Measurements from ENCODE around the gene METTL21C.
A peak's percentile ranks its signal among the peaks of the same experiment; 100 is the strongest.

Gene METTL21C

DNA sequence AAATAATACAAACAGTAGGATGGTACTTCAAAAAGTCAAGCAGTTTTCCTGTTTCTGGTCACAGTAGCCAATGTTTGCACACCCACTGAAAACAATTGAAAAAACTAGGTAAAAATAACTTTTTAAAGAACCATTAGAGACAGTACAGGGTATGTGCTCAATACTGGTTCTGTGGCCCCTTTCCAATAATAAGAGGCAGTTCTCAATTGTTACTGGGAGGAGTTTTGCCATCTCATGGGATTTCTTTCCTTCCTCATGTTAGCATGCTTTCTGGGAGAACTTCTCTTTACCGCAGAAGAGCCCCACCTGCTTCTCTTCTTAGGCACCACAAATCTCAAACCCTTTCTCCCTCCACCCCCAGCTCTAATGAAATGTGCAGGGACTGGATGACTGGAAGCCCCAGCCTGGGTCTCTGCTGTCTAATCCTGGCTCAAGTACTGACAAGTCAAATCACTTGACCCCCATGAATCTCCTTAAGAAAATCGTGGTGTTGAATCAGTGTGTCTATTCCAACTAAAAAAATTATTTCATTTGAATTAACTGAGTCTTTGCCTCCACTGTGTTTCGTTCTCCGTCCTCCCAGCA lies 14.6 kb downstream of the METTL21C start:
- no peak for DNase-seq (ENCODE audit: low read depth in 1 of 2, low spot score in 1 of 2)
- TF ChIP-seq, protein P1, sequence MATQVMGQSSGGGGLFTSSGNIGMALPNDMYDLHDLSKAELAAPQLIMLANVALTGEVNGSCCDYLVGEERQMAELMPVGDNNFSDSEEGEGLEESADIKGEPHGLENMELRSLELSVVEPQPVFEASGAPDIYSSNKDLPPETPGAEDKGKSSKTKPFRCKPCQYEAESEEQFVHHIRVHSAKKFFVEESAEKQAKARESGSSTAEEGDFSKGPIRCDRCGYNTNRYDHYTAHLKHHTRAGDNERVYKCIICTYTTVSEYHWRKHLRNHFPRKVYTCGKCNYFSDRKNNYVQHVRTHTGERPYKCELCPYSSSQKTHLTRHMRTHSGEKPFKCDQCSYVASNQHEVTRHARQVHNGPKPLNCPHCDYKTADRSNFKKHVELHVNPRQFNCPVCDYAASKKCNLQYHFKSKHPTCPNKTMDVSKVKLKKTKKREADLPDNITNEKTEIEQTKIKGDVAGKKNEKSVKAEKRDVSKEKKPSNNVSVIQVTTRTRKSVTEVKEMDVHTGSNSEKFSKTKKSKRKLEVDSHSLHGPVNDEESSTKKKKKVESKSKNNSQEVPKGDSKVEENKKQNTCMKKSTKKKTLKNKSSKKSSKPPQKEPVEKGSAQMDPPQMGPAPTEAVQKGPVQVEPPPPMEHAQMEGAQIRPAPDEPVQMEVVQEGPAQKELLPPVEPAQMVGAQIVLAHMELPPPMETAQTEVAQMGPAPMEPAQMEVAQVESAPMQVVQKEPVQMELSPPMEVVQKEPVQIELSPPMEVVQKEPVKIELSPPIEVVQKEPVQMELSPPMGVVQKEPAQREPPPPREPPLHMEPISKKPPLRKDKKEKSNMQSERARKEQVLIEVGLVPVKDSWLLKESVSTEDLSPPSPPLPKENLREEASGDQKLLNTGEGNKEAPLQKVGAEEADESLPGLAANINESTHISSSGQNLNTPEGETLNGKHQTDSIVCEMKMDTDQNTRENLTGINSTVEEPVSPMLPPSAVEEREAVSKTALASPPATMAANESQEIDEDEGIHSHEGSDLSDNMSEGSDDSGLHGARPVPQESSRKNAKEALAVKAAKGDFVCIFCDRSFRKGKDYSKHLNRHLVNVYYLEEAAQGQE (IDR thresholded peaks at IDR 0.05; ENCODE audit: insufficient replicate concordance, low read depth): no peak
- TF ChIP-seq SPI1 (IDR thresholded peaks at IDR 0.05; ENCODE audit: borderline replicate concordance, low read depth): no peak
- TF ChIP-seq POLR2AphosphoS5 (IDR thresholded peaks at IDR 0.05; ENCODE audit: low read depth): no peak
- no peak for TF ChIP-seq GABPA (IDR thresholded peaks at IDR 0.05; ENCODE audit: low read depth)
- TF ChIP-seq, protein P2, sequence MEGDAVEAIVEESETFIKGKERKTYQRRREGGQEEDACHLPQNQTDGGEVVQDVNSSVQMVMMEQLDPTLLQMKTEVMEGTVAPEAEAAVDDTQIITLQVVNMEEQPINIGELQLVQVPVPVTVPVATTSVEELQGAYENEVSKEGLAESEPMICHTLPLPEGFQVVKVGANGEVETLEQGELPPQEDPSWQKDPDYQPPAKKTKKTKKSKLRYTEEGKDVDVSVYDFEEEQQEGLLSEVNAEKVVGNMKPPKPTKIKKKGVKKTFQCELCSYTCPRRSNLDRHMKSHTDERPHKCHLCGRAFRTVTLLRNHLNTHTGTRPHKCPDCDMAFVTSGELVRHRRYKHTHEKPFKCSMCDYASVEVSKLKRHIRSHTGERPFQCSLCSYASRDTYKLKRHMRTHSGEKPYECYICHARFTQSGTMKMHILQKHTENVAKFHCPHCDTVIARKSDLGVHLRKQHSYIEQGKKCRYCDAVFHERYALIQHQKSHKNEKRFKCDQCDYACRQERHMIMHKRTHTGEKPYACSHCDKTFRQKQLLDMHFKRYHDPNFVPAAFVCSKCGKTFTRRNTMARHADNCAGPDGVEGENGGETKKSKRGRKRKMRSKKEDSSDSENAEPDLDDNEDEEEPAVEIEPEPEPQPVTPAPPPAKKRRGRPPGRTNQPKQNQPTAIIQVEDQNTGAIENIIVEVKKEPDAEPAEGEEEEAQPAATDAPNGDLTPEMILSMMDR (IDR thresholded peaks at IDR 0.05; ENCODE audit: insufficient read depth, low read length): no peak
- no peaks in the 10 kb centered on the region for H3K27me3 ChIP-seq (ENCODE audit: insufficient read depth, poor library complexity, severe bottlenecking)
- H3K27ac ChIP-seq (replicated peaks): peak overlapping the region; percentile 18
- H3K4me3 ChIP-seq (replicated peaks; ENCODE audit: insufficient read depth, low read length): no peak overlapping the region

DNA sequence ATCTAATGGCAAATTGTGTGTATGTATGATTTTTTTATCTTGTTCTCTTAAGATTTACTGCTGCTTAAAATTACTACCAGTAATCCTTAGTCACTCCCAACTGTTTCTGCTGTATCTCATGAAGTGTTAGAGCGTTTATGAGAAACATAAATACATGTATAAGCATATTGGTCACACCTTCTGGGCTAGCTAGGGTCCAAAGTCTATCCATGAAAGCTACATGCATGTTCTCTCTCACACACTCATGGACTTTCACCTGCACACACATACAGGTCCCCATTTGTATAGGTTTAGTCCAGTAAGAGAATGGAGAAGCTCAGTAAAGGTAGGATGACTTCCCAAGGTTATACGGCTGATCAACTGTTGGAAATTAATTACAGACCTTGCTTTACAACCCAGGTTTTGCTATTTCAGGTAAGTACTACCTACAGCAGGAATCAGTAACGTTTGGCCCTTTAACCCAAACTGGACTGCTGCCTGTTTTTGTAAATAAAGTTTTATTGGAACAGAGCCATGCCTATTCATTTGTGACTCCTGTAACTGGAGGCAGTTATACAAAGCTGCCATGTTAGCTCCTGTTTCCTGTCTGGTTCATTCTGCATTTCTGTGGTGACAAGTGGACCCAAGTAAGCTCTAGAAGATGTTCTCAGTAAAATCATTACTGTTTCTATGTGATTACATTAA lies 15.3 kb downstream of the METTL21C start:
- Histone ChIP-seq H3K27me3 (ENCODE audit: insufficient read depth, poor library complexity, severe bottlenecking) (no peaks in the 10 kb centered on the region), H3K4me3 (replicated peaks; ENCODE audit: insufficient read depth, low read length) (no peak overlapping the region), H3K27ac (replicated peaks) (no peak overlapping the region)
- DNase-seq (ENCODE audit: low read depth in 1 of 2, low spot score in 1 of 2): no peak
- TF ChIP-seq, protein P2 (IDR thresholded peaks at IDR 0.05; ENCODE audit: insufficient read depth, low read length): no peak
- TF ChIP-seq, protein P1 (IDR thresholded peaks at IDR 0.05; ENCODE audit: insufficient replicate concordance, low read depth): no peak
- TF ChIP-seq GABPA (IDR thresholded peaks at IDR 0.05; ENCODE audit: low read depth): no peak

DNA sequence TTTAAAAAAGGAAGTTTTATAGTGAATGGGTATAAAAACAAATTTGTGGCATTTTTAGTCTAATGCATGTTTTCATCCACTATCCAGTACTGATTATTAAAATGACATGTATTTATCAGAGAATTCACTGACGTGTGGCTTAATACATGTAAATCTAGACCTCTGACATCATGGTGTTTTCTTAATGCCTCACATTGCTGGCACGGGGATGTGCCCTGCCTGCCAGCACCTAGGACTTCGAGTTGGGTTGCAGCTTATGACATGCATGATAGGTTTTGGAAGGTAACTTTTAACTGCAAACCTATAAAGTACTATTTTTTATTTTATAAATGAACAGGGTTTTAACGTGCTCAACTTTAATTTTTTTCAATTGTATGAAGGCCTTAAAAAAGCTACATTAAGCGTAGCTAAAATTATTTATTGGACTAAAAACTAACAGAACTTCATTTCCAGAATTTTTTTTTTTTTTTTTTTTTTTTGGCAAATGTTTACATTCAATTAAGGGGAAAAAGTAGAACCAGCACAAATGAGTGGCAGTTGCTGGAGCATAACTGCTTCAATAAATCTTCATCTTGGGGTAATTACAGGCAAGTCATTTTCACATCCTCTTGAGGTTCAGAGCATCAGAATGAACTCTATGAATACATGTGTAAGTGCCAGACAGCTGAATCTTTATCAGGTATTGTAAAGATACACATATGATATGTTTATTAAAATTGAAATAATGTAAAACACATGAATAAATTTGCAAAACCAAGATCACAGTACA lies 16.3 kb downstream of the METTL21C start:
- no peak overlapping the region for H3K4me3 ChIP-seq (replicated peaks; ENCODE audit: insufficient read depth, low read length)
- DNase-seq (ENCODE audit: low read depth in 1 of 2, low spot score in 1 of 2): no peak
- no peak for TF ChIP-seq POLR2AphosphoS5 (IDR thresholded peaks at IDR 0.05; ENCODE audit: low read depth)

DNA sequence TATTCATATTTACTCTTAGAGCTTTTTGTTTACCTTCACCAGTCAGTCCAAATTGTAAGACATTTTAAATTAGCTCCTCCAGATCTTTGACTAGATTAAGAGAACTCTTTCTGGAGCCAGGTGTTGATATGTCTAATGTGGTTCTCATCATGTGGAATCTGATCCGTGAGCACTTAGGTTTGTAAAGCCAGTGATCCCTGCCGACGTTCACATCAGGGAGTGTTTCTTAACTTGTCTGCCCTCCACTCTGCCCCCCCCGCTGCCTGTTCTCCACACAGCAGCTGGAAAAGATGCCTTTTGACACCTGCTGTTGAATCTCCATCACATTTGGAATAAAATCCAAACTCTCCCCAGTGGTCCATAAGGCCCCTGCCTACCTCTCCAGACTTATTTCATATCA lies 17.7 kb downstream of the METTL21C start:
- no peak overlapping the region for H3K27ac ChIP-seq (replicated peaks)
- no peak overlapping the region for H3K4me3 ChIP-seq (replicated peaks; ENCODE audit: insufficient read depth, low read length)
- DNase-seq (ENCODE audit: low read depth in 1 of 2, low spot score in 1 of 2): no peak
- no peaks in the 10 kb centered on the region for H3K27me3 ChIP-seq (ENCODE audit: insufficient read depth, poor library complexity, severe bottlenecking)
- TF ChIP-seq GABPA (IDR thresholded peaks at IDR 0.05; ENCODE audit: low read depth) (no peak), SPI1 (IDR thresholded peaks at IDR 0.05; ENCODE audit: borderline replicate concordance, low read depth) (no peak), POLR2AphosphoS5 (IDR thresholded peaks at IDR 0.05; ENCODE audit: low read depth) (no peak)
- TF ChIP-seq, protein P2 (IDR thresholded peaks at IDR 0.05; ENCODE audit: insufficient read depth, low read length): no peak
- TF ChIP-seq, protein P1 (IDR thresholded peaks at IDR 0.05; ENCODE audit: insufficient replicate concordance, low read depth): no peak

More for the DNA sequence above, 16.3 kb downstream of the METTL21C start:
- Histone ChIP-seq H3K27ac (replicated peaks) (no peak overlapping the region), H3K27me3 (ENCODE audit: insufficient read depth, poor library complexity, severe bottlenecking) (no peaks in the 10 kb centered on the region)
